ENCODE results near the gene FBXW12.

FBXW12 gene

GRCh38 chr3:48437812-48438211 is 65.8 kb downstream of the FBXW12 start:
- peak; percentile 64 for DNase-seq

DNA sequence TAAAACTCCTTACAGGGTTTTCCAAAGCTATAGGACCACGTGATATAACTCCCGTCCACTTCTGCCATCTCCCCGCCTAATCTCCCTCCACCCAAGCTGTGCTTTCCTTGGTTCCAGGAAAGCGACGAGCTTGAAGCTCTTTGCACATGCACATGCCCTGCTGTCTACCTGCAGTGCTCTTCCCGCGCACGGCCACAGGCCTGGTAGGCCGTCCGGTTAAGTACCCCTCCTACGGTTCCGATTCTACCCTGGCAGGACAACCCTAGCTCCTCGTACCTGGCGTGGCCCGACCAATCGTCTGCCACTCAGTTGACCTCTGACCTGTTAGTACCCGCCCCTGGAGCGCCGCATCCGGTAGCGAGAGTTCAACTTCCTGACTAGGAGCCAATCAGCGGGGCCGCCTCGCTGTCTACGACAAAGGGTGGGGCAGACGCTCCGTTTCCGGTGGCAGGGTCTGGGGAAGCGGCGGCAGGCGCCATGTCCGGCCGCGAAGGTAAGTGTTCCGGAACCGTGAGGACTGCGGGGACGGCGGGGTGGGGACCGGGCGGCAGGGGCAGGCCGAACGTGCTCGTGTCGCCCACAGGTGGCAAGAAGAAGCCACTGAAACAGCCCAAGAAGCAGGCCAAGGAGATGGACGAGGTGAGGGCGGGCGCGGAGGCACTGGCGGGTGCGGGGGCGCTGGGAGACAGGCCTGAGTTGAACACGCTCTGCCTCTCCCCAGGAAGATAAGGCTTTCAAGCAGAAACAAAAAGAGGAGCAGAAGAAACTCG is 68.0 kb downstream of the FBXW12 start, which contains the start of the genes CCDC51 and TMA7:
Gene CCDC51, minus strand, starts transcription at position 300 of the 770 bp plus-strand sequence. CDS start 4,991 bp downstream, outside the sequence.
Gene TMA7, plus strand, starts transcription at position 438 of the 770 bp plus-strand sequence. Its CDS starts 40 bp downstream, at position 478.
- peak; percentile 97 for DNase-seq

DNA sequence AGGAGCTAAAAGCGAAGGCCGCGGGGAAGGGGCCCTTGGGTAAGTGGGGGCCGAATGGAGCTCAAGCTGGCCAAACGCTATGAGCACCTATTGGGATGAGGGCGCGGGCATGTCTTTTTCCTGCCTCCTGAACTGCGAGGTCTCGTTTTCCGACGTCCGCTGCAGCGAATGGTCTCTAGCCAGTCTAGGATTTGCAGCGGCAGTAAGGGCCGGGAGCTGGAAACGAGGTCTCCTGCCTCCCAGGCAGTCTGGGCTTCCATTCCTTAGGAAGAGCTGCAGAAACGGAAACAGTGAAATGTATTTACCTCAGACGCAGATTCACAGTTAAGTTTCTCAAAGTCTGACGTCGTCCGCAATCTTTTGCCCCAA is 68.6 kb downstream of the FBXW12 start:
- DNase-seq: no peak

DNA sequence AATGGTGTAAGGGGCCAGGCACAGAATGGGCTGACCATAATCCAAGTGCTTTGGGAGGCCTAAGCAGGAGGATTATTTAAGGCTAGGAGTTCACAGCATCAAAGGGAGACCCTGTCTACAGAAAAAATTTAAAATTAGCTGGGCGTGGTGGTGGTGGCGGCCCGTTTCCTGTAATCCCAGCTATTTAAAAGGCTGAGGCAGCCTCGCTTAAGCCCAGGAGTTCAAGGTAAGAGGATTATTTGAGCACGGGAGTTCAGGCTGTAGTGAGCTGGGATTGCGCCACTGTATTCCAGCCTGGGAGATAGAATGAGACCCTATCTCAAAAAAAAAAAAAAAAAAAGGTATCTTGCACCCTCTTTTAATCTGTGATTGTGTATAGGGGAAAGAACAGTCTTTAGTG is 69.9 kb downstream of the FBXW12 start:
- no peak for DNase-seq
